Measurements from ENCODE around the gene DENND6A.
A peak's percentile ranks its signal among the peaks of the same experiment; 100 is the strongest.
"Not testable (repeated sequence)": the region's sequence is repeated elsewhere in the genome, so short reads cannot be mapped to it uniquely, and the experiment has no call there.

Gene DENND6A

GRCh38 chr3:57692396-57693147 is at the start of gene DENND6A:
Gene DENND6A (minus strand): TSS chr3:57693077. CDS start chr3:57693018, 59 bp downstream.
- DNase-seq (ENCODE audit: low spot score), result peak; percentile 90

GRCh38 chr3:57740027-57740426 is 47.1 kb upstream of the DENND6A start:
- DNase-seq (ENCODE audit: low spot score), result no peak

- no peak for DNase-seq (ENCODE audit: low spot score)
Observed at GRCh38 chr3:57738391-57738790, 45.5 kb upstream of the DENND6A start.

- DNase-seq (ENCODE audit: low spot score), result no peak
Observed at GRCh38 chr3:57737840-57738239, 45.0 kb upstream of the DENND6A start.

- no peak for DNase-seq (ENCODE audit: low spot score)
Observed at GRCh38 chr3:57735405-57735804, 42.5 kb upstream of the DENND6A start.

DNA sequence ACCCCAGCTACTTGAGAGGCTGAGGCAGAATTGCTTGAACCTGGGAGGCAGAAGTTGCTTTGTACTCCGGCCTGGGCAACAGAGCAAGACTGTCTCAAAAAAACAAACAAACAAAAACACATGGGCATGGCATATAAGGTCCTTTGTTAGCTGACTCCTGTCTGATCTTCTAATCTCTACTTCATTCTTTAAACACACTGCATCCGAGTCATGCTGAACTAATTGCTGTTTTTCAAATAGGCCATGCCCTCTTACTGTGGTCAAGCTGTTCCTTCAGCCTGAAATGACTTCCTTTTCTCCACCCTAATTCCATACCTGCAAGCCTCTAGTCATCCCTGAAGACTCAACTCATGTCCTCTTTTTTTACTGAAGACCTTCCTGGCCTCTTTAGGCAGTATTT is 40.9 kb upstream of the DENND6A start:
- no peak for DNase-seq (ENCODE audit: low spot score)

- DNase-seq (ENCODE audit: low spot score), result no peak
Observed at GRCh38 chr3:57731311-57731710, 38.4 kb upstream of the DENND6A start.

DNA sequence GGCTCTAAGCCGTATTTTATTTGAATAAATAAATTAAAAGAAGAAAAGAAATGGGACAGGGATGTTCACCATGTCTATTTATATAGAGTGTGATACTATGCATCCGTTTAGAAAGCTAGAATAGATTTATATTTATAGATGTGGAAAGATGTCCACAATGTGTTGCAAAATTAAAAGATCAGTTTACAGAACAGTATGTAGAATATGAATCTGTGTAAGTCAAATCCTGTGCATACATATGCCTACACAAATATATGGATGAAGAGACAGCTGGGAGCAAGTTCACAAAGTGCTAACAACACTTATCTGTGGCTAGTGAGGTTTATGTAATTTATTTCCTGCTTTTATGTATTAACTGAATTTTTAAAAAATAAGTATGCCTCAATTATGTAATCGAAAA is 37.8 kb upstream of the DENND6A start:
- DNase-seq (ENCODE audit: low spot score), result no peak

DNA sequence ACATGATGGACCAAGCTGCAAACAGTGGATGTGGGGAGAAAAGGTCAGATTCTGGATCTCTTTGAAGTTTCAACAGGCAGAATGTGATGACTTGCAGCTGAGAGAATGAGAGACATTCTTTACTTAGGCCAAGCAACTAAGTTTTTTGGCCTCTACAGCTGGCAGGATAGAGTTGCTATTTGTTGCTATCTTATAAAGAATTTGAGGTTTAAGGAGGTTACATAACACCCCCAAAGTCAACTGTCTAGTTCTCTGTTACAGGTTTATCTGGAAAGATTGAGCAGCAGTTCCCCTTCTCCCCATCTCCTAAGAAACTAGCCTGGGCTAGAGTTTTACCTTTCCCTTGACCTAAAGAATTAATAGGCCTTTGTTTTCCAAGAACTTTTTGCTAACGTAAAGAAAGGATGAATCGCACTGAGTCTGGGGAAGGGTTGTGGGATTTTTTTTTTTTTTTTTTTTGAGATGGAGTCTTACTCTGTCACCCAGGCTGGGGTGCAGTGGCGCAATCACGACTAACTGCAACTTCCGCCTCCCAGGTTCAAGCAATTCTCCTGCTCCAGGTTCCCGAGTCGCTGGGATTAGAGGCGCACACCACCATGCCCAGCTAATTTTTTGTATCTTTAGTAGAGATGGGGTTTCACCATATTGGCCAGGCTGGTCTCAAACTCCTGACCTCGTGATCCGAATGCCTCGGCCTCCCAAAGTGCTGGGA is 36.6 kb upstream of the DENND6A start:
- DNase-seq (ENCODE audit: low spot score), result no peak

DNA sequence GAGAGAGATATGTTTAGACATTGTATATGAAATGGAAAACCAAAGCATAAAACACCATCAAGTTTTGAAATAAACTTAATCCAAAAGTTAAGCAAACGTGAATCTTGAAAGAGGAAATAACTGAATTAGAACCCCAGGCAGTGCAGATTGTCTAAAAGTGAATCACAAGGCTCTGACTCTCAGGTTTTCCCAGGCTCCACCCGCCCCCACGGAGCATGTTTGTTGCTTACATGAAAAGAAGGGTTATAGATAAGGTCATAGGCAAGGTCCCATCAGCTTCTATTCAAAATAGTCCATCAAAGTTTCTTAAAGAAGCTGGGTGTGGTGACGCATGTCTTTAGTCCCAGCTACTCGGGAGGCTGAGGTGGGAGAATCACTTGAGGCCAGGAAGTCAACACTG is 34.2 kb upstream of the DENND6A start:
- no peak for DNase-seq (ENCODE audit: low spot score)

DNA sequence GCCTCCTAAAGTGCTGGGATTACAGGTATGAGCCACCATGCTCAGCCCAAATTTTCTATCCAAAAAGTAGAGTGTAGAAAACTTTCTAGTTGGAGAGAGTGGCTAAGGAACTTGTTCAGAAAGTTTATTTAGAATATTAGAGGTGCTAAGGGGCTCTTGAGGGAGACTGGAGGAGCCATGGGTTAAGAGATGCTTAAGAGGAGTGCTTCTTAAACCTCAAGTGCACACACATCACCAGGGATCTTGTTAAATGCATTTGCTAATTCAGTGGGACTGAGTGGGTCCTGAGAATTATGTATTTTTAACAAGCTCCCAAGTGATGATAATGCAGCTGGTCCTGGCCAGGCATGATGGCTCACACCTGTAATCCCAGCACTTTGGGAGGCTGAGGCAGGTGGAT is 33.5 kb upstream of the DENND6A start:
- no peak for DNase-seq (ENCODE audit: low spot score)

- no peak for DNase-seq (ENCODE audit: low spot score)
Observed at GRCh38 chr3:57718118-57718517, 25.2 kb upstream of the DENND6A start.

GRCh38 chr3:57717205-57717868 is 24.5 kb upstream of the DENND6A start:
- DNase-seq (ENCODE audit: low spot score), result no peak

- no peak for DNase-seq (ENCODE audit: low spot score)
Observed at GRCh38 chr3:57715686-57716085, 22.8 kb upstream of the DENND6A start.

DNA sequence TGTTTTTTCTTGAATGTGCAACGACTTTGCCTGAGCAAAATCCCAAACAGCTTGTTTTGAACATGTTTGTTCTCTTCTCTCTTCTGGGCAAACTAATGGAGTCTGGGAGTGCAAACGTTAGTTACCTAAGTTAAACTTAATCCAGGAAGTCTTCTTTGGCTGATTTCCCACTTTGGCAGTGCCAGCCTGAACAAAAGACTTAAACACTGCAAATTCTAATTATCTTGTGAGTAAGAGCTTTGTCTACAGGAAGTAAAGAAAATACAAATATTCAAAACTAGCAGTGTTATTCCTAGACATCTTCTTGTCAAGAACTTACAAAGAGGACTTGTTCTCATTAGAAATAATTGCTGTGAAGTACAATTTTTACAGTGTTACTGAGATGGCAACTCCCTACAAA is 16.7 kb upstream of the DENND6A start:
- DNase-seq (ENCODE audit: low spot score), result no peak

GRCh38 chr3:57709031-57709430 is 16.2 kb upstream of the DENND6A start:
- DNase-seq (ENCODE audit: low spot score), result no peak

DNA sequence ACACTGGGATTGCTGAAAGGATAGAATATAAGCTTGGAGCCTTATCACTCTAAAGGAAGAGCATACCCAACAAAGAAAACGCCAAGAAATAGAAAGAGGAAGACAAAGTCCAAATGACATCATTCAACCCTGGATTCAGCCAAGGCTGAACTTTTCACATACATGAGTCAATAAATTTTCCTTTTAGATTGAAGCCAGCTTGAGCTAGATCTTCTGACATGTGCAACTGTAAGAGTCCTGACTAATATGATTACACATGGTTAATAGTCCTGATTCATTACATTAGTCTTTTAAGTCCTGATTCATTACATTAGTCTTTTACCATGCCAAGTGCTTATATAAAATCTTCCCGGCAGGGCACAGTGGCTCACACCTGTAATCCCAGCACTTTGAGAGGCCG is 13.6 kb upstream of the DENND6A start:
- no peak for DNase-seq (ENCODE audit: low spot score)

- not testable (repeated sequence) for DNase-seq (ENCODE audit: low spot score)
Observed at GRCh38 chr3:57705351-57705750, 12.5 kb upstream of the DENND6A start.

- no peak for DNase-seq (ENCODE audit: low spot score)
Observed at GRCh38 chr3:57701781-57702180, 8.9 kb upstream of the DENND6A start.

- DNase-seq (ENCODE audit: low spot score), result no peak
Observed at GRCh38 chr3:57700737-57701136, 7.9 kb upstream of the DENND6A start.

GRCh38 chr3:57699591-57699990 is 6.7 kb upstream of the DENND6A start:
- no peak for DNase-seq (ENCODE audit: low spot score)

DNA sequence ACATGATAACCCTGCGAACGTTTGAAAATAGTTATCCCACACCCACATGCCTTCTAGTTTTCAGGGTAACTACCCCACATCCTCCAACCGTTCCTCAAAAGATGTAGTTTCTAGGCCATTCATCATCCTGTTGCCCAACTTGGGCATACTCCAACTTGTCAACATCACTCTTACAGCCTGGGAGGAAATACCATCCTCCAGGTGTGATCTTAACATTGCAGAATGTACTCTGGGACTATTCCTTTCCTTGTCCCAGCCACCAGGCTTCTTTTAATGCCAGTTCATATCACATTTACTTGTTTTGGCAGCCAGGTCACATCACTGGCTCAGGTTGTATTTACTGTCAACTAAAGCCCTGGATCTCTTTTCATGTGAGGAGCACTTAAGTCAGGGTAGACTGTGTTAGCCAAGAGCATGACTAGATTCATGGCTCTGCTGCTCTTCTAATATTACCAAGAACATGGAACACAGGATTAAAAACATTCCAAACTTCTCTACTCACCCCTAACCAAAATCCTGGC is 4.0 kb upstream of the DENND6A start:
- no peak for DNase-seq (ENCODE audit: low spot score)

- DNase-seq (ENCODE audit: low spot score), result no peak
Observed at GRCh38 chr3:57694146-57694545, 1.3 kb upstream of the DENND6A start.

Data from NAMALWA (cell line).